ENCODE data around the gene XPR1. TPM values are rescaled to one million over a fixed set of nuclear protein-coding genes. Genes with fewer than 3 reads are reported as not detected.

The XPR1 gene
- total RNA-seq, 1 donor from 2014 or later, result 21.4 TPM

DNA sequence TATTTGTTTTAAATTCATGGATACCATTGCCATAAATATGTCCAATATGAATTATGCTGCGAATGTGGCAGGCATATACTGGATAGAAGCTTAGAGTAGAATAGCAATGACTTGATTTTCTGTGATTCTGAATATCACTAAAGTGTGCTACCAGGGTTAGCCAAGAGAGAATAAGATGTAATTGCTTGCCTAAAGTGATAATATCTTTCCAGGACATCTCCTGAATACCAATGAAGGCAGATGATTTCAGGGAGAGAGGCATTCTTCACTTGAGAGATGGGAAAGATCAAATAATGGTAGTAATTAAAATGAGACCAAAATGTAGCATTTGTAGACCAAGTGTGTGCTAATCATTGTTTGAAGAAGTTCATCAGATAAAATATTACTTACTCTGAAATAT, 227.5 kb downstream of the XPR1 start:
- Mint-ChIP-seq H3K4me3 (ENCODE audit: unreplicated experiment) (no peak overlapping the region), H3K4me1 (ENCODE audit: unreplicated experiment) (peaks cover 33% of the 10 kb centered on the region), H3K9me3 (ENCODE audit: unreplicated experiment) (no peaks in the 10 kb centered on the region), H3K27me3 (ENCODE audit: unreplicated experiment) (no peaks in the 10 kb centered on the region), H3K36me3 (ENCODE audit: unreplicated experiment) (peaks cover 3% of the 10 kb centered on the region), H3K27ac (ENCODE audit: unreplicated experiment) (no peak overlapping the region)
- no peak for DNase-seq (ENCODE audit: extremely low spot score, unreplicated experiment)
- TF ChIP-seq, protein P1, sequence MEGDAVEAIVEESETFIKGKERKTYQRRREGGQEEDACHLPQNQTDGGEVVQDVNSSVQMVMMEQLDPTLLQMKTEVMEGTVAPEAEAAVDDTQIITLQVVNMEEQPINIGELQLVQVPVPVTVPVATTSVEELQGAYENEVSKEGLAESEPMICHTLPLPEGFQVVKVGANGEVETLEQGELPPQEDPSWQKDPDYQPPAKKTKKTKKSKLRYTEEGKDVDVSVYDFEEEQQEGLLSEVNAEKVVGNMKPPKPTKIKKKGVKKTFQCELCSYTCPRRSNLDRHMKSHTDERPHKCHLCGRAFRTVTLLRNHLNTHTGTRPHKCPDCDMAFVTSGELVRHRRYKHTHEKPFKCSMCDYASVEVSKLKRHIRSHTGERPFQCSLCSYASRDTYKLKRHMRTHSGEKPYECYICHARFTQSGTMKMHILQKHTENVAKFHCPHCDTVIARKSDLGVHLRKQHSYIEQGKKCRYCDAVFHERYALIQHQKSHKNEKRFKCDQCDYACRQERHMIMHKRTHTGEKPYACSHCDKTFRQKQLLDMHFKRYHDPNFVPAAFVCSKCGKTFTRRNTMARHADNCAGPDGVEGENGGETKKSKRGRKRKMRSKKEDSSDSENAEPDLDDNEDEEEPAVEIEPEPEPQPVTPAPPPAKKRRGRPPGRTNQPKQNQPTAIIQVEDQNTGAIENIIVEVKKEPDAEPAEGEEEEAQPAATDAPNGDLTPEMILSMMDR (IDR thresholded peaks at IDR 0.05), result no peak

DNA sequence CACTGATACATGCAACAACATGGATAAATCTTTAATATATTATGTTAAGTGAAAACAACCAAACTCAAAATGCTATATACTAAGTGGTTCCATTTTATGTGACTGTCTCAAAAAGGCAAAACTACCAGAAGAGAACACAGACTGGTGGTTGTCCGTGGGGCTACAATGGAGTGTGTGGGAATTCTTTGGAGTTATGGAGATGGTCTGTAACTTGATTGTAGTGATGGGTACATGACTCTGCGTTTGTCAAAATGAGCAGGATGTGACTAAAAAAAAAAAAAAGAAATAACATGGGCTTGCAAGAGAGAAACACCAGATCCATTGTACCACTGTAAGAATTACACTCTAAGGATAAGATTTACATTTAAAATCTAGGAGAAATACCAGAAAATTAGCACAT, 228.7 kb downstream of the XPR1 start:
- TF ChIP-seq, protein P1 (IDR thresholded peaks at IDR 0.05), result no peak
- Mint-ChIP-seq H3K27me3 (ENCODE audit: unreplicated experiment) (no peaks in the 10 kb centered on the region), H3K27ac (ENCODE audit: unreplicated experiment) (no peak overlapping the region), H3K4me3 (ENCODE audit: unreplicated experiment) (no peak overlapping the region), H3K4me1 (ENCODE audit: unreplicated experiment) (peaks cover 29% of the 10 kb centered on the region), H3K9me3 (ENCODE audit: unreplicated experiment) (no peaks in the 10 kb centered on the region), H3K36me3 (ENCODE audit: unreplicated experiment) (peaks cover 6% of the 10 kb centered on the region)
- no peak for DNase-seq (ENCODE audit: extremely low spot score, unreplicated experiment)

DNA sequence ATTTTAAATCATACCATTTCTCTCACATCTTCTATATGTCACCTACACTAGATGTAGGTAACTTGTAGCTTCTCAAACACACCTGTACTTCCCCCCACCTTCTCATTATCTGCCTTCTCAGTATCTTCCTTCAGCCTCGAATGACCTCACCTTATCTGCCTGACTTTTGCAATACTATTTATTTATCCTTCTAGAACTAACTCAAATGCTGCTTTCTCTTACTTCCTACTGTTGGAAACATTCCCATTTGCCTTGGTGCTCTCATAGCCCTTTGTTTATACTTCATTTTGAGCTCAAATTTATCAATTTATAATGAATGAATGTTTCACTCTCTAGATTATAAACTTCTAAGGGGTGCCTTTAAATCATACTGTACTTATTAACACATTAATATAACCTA, 230.5 kb downstream of the XPR1 start:
- H3K9me3 Mint-ChIP-seq (ENCODE audit: unreplicated experiment), result no peaks in the 10 kb centered on the region
- H3K4me3 Mint-ChIP-seq (ENCODE audit: unreplicated experiment), result no peak overlapping the region
- no peak for DNase-seq (ENCODE audit: extremely low spot score, unreplicated experiment)
- no peak overlapping the region for H3K27ac Mint-ChIP-seq (ENCODE audit: unreplicated experiment)
- peaks cover 2% of the 10 kb centered on the region for H3K36me3 Mint-ChIP-seq (ENCODE audit: unreplicated experiment)
- TF ChIP-seq, protein P1 (IDR thresholded peaks at IDR 0.05), result no peak
- no peaks in the 10 kb centered on the region for H3K27me3 Mint-ChIP-seq (ENCODE audit: unreplicated experiment)
- peaks cover 26% of the 10 kb centered on the region for H3K4me1 Mint-ChIP-seq (ENCODE audit: unreplicated experiment)

DNA sequence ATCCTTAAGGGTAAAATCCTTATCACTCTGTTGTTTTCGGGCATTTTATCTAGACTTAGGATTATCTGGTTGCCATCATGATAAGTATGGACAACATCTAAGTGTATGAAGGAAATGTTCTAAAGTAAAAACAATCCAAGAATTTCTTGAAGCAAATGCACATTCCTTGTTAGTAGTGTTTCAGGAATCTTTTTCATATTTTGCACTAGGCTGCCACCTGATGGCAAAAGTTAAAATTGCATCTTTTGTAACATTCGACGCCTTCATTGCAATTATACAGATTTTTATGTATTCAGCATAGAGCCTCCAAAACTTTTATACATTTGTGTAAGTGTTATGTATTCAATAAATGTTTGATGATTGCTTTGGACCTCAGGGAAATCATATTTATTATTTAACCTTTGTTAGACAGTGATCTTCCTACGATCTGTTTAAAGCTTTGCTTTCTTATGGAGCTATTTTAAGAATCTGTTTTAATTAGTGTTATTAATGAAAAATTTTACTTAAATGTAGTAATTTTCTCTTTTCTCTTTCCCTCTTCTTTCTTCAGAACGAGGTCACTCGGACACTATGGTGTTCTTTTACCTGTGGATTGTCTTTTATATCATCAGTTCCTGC, 231.4 kb downstream of the XPR1 start:
- TF ChIP-seq, protein P1 (IDR thresholded peaks at IDR 0.05), result peak; percentile 77
- H3K4me1 Mint-ChIP-seq (ENCODE audit: unreplicated experiment), result peaks cover 18% of the 10 kb centered on the region

DNA sequence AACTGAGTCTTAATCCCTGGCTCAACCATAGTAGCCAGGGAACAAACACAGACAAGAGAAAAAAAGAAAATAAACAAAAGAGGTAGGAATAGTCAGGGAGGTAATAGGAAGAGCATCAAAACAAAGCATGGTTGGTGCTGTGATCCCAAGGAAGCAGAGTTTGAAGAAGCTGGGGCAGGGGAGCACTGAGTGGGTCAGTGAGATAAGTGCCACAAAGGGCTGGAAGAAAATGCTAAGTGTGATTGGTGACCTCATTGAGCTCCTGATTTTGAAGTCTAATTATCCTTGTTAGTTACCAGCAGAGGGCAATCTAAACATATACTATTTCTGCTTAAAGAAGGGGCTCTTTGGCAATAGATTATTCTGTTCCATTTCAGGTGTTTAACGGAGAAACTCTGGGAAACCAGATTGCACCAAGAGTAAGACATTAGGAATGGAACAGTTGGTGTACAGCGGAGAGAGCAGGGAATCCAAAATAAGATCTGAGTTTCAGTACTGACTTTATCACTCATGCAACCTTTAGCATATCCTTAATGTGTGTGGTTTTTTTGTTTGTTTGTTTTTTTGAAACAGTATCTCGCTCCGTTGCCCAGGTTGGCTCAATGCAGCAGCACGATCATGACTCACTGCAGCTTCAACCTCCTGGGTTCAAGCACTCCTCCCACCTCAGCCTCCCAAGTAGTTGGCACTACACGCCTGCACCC, 250.1 kb downstream of the XPR1 start:
- H3K4me1 Mint-ChIP-seq (ENCODE audit: unreplicated experiment), result peaks cover 5% of the 10 kb centered on the region
- H3K4me3 Mint-ChIP-seq (ENCODE audit: unreplicated experiment), result no peak overlapping the region
- H3K9me3 Mint-ChIP-seq (ENCODE audit: unreplicated experiment), result no peaks in the 10 kb centered on the region
- no peak overlapping the region for H3K27ac Mint-ChIP-seq (ENCODE audit: unreplicated experiment)
- no peaks in the 10 kb centered on the region for H3K27me3 Mint-ChIP-seq (ENCODE audit: unreplicated experiment)
- peaks cover 2% of the 10 kb centered on the region for H3K36me3 Mint-ChIP-seq (ENCODE audit: unreplicated experiment)
- TF ChIP-seq, protein P1 (IDR thresholded peaks at IDR 0.05), result peak; percentile 72
- DNase-seq (ENCODE audit: extremely low spot score, unreplicated experiment), result no peak

More for the DNA sequence above, 231.4 kb downstream of the XPR1 start:
- no peak overlapping the region for H3K27ac Mint-ChIP-seq (ENCODE audit: unreplicated experiment)
- H3K9me3 Mint-ChIP-seq (ENCODE audit: unreplicated experiment), result no peaks in the 10 kb centered on the region
- no peak overlapping the region for H3K4me3 Mint-ChIP-seq (ENCODE audit: unreplicated experiment)
- H3K27me3 Mint-ChIP-seq (ENCODE audit: unreplicated experiment), result no peaks in the 10 kb centered on the region
- DNase-seq (ENCODE audit: extremely low spot score, unreplicated experiment), result no peak
- H3K36me3 Mint-ChIP-seq (ENCODE audit: unreplicated experiment), result peaks cover 2% of the 10 kb centered on the region
